HG03159 (cell line): ENCODE measurements around the gene MAP4K2.

Source experiments
- ATAC-seq: cut with Tn5 transposase; IDR thresholded peaks from one replicate; pipeline ENCODE4 v1.9.1; 2021; ENCODE audit warnings: mild to moderate bottlenecking, moderate library complexity; ENCODE audit not compliant: unreplicated experiment

MAP4K2 gene

DNA sequence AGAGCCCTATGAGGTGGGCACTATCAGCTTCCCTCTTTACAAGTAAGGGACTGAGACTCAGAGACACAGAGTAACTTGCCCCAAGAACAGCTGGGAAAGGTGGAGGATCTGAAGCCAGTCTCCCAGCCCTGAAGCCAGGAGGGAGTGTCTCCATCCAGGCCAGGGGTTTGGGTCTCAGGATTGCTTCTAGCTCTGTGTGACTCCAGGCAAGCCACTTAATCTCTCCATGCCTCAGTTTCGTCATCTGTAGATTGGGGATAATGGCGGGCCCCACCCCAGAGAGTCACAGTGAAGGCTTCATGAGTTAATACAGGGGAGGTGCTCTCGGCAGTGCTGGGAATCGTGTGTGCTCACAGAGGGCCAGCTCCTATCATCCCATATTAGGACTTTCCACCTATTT, 10.5 kb downstream of the MAP4K2 start:
- no peak for ATAC-seq

DNA sequence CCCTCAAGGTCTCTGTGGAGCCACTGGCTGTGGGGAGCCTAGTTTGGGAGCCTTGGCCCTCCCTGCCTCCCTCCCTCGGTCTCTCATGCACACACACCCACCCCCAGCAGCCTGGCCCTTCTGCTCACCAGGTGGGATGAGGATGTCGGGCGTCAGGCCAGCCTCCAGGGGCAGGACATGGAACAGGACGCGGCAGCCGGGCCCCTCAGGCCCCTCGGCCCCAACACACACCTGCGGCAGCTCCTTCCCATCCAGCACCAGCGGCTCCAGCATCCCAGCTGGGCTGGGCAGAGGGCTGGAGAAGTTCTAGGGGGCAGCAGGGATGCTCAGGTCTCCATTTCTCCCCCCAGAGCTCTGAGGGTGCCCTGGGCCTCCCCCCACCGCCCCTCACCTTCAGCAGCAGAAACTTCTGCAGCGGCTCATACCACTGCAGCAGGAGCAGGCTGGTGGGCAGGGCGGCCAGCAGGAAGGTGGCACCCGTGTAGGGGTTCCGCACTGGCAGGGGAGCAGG, 11.2 kb downstream of the MAP4K2 start:
- no peak for ATAC-seq

DNA sequence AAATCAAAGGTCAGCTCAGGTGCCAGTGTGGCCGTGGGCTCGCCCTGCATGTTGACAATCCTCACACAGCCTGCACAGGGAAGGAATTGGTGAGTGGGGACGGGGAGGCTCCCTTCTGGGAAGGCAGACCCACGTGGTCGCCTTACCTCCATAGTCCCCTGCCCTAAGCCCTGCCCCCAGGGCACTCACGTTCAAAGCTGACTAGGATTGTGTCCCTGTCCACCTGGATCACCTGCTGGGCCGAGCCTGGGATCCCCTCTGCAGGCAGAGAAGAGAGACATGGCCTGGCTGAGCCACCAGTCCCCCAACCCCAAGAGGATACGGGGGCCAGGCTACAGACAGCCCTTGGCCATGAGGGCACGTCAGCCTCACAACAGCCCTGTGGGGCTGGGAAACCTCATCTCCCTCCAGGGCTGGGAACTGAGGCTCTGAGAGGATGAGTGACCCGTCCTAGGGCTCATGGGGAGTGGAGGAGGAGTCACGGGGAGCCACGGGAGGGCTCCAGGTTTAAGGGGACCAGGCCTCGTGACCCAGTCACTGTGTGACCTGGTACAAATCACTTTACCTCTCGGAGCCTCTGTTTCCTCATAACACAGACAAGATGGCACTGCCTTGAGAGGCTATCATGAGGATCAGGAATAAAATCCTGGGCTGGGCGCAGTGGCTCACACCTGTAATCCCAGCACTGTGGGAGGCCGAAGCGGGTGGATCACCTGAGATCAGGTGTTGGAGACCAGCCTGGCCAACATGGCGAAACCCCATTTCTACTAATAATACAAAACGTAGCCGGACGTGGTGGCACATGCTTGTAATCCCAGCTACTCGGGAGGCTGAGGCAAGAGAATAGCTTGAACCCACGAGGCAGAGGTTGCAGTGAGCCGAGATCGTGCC, 12.6 kb downstream of the MAP4K2 start:
- no peak for ATAC-seq

DNA sequence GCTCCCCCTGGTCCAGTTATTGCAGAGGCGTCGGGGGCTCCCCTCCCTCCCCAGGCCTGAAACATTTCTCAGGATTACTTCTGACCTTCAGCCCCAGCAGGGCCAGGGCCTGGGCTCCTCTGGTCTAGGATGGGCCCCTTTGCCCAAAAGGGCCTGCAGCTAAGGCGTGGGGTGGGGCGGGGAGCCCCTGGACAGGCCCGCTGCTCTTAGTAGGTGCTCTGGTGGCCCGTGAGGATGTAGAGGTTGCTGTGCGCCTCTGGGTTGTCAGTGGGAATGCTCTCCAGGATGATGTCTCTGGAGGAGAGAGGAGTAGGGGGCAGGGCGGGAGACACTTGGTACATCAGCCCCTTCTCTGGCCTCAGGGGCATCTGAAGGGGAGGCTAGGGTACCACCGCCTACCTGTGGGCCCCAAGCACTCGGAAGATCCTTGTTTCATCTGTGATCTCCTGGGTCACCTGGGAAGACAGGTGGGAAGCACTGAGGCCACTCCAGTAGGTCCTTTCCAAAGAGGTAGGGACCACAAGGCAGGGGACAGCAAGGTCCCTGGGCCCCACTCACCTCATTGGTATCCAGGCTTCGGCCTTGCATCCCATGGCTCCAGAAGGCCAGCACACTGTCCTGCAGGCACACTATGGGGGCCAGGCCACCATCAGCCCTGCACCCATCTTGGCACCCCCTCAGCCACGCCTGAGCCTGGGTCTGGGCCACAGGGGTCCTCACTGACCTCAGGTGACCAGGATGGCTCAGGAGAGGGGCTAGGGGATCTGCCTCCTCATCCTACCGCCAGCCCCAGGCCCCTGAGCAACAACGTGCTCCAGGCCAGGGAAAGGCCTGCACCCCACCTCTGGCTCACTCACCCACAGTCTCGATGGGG, 13.4 kb downstream of the MAP4K2 start:
- no peak for ATAC-seq

DNA sequence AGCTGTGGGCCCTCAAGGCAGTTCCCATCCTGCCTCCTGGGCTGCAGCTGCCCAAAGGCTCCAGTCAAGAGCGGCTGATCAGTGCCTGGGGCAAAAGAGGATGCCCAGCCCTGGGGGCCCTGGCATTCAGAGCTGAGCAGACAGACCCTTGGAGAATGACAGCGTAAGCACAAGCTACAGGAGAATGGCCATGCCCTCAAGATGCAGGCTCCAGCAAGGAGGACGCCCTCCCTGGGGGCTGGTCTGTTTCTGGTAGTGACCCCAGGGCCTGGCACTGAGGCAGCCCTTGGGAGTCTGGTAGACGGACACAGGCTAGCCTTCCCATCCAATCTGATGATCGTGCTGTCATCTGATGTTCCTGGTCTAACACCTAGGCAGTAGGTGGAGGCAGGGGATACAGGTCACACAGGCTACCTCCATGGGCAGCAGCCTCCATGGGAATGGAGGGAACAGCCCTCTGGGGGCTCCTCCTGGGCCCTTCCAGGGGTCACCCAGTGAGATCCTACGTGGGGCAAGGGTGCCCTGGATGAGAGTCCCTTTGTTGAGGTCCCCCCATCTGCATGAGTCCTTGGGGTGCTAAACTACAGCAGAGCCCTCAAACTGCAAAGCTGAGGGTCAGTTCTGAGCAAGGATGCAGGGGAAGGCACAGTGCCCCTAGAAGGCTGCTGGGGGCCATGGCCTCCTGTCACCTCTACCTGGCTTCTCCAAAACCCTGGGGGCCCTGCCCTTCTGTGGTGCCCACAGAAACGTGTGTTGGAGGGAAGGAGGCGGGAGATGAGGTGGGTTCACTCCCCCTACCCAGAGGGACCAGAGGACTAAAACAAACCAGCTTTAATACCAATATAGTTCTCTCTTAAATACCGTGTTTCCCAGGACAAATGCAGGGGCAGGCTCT, 14.4 kb downstream of the MAP4K2 start:
- no peak for ATAC-seq

DNA sequence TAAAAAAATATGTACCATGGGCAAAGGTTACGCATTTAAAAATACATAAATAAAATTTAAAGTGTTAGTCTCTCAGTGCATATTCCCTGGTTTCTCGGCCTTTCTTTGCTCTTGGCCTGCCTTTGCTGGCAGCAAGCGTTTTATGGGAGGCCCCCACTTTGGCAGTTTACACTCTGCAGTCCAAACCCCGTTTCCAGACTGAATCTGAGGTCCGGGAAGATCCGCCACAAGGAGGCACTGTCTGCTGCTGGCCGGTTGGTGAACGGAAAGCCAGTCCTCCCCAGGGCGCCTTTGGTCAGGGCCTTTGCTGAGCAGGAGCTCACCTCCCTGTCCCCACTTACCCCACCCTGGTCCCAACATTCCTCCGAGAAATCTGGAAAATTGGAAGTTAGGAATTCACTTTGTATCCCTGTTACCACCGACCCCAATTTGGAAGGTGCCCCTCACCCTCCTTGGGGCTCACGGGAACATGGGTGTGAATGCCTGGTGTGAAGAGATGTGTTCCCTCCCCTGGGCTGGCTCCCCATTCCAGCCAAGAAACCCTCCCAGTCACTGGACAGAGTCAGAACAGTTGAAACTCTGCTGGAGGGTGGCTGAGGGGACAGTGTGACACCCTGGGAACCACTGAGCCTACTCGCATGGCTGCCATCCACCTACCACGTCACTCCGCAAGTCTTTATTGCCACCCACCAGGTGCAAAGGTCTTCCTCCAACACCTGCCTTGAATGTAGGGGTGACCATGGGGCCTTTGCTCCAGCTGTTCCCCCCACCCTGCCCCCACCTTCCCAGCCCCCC, 15.3 kb downstream of the MAP4K2 start:
- no peak for ATAC-seq

DNA sequence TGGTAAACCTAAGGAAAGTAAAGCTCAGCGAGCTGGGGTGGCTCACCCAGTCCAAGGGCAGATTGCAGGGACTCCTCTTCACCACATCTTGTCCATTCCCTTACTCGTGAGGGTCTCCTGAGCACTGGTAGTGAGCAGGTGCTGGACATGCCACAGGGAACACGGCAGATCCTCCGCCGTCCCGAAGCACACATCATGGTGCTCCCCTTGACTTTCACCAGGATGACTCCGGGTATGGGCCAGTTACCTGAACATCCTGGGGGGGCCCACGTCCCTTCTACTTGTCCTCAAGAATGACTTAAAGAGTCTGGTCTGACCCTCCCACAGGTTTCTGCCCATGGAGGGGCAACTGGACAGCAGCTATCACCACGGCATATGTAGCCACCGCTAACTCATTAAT, 16.7 kb downstream of the MAP4K2 start:
- no peak for ATAC-seq

DNA sequence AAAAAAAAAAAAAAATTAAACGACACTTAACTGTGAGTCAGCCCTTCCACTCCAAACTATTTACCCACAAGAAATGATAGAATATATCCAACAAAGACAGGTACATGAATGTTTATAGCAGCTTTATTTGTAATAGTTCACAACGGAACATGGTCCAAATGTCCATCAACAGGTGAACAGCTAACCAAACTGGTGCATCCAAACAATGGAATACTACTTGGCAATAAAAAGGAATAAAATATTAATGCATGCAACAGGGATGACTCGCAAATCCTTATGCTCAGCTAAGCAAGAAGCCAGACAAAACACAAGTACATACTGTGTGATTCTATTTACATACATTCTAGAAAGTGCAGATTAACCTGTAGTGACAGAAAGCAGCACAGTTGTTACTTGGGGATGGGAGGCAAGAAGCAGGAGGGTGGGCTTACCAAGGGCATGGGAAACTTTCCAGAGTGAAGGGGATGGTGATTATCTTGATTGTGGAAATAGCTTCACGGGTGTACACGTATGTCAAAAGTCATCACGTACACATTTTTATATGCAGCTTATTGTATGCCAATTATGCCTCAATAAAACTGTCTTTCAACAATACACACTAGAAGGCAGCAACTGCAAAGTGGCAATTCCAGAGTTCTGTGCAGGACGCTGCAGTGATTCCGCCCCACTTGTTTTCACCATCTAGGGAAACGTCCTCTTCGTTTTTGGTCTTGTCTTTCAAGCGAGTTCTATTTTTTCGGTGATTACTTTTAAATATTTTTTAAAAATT, 18.0 kb downstream of the MAP4K2 start:
- no peak for ATAC-seq

DNA sequence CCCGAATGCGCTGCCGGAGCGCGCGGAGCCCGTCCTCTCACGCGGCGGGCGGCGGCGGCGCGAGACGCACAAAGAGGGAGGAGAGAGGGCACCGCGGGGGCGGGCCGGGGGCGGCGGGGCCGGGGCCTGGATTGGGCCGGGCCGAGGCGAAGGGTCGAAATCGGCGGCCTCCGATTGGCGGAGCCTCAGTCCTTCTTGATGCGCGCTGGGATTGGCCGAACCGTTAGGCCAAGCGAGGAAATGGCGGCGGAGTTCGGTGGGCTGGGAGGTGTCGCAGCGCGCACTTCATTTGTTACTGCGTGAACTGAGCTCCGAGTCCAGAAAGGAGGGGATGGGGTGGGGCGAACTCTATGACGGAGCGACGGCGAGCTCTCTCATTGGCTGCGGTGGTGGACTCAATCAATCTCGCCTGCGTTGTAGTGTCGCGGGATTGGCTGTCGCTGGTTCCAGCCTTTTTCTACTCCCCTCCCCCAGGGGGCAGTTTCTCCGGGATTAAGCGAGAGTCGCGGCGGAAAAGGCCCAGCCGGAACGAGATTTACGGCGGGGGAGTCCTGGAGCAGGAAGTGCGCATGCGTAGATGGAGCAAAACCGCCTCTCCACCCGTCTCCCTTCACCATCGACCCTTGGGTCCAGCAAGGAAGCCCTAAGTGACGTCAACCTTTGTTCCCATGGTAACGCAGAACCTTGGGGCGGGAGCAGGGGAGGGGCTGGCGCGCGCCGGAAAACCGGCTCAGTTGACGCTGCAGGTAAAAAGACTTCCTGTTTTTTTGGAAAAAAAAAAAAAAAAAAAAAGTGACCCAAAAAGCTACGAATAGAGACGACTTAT, 24.3 kb downstream of the MAP4K2 start, which contains the start of gene SF1:
Gene SF1 (minus strand): TSS at position 70 of the 826 bp plus-strand sequence. CDS start 150 bp downstream, outside the sequence.
- peak; percentile 75 for ATAC-seq

DNA sequence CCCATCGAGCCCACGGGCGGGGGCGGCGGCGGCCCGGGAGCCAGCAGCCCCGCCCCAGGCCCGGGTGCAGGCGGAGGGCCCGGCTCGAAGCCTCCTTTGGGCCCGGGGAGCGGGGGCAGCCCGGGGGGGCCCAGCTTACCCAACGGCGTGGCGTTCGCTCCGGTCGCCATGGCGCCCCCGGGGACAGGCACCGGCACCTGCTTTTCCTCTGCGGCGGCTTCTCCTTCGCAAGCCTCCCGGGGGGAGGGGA, 24.9 kb downstream of the MAP4K2 start:
- peak; percentile 6 for ATAC-seq

DNA sequence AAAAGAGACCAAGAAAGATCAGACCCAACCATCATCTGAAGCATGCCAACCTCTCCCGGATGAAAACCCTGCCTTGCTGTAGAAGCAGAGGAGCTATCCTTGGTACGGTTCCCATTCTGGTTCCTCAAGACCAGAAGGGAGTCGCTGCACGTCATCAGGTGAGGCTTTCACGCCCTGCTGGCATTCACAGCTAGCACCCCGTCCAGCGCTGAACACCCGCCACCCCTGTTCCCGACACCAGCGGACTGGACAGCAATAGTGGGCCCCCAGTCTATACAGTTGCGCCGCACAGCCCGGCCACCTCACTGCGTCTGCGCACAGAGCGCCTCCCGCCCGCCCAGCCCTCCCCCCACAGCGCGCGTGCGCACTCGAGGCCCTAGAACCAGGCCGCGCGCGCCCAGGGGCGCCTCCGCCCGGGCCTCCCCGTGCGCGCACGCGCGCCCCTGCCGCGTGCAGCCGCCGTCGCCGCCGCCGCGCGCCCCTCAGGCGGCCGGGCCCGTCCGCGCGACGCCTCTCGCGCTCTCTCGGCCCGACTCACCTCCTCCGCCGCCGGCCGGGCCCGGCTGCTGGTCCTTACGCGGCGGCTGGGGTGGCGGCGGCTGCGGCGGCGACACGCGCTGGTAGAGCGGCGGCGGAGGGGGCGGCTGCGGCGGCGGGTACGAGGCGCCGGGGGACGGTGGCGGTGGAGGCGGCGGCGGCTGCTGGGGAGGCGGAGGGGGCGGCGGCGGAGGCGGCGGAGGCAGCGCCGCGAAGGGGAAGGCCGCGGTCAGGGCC, 25.4 kb downstream of the MAP4K2 start:
- peak; percentile 29 for ATAC-seq

DNA sequence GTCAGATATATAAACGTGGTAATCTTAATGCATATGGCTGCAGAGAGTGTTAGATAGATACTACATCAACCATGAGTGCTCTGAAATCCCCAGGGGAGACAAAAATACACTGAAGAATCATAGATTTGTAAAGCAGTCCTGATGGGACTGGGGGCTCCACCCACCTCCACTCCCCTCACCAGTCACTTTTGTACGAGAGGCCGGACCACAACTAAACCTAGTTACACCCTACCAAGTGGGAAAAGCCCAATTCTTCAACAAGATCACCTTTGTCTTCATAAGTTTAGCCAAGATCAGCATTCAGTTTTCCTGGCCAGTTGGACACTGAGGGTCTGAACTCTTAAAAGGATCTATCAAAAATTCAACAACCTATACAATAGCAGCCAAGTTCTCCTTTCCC, 26.1 kb downstream of the MAP4K2 start:
- ATAC-seq = no peak

DNA sequence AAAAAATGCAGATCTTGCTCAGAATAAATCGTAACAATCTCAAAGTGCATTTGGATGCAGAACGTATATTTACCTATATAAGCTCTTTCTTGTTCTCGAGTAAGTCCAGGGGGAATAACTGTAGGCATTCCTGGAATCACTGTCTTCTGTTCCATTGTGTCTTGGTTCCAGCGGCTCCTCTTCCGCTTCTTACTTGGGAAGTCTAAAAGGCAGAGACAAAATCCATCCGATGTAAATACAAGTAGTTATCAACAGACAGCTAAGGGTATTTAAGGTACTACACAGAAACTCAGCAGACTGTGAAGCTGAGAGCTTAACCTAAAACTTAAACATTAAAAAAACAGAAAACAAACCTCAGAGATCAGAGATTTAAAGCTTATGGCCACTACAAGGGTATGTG, 26.6 kb downstream of the MAP4K2 start:
- no peak for ATAC-seq

DNA sequence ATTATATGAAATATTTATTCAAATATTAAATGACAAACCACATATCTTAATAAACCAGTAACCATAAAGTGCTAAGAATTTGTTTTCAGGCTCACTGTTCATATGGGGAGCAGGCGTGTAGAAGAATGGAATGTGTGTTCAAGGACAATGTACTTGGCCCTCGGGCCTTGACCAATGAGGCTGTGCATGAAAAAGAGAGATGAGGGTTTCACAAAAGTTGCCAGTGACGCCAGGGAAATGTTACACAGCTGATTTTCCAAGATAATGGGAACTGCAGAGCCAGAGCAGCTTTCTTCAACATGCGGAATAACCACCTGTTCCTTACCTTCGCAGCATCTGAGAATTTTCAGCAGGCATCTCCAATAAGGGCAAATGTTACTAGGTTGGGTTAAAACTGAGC, 28.9 kb downstream of the MAP4K2 start:
- no peak for ATAC-seq

DNA sequence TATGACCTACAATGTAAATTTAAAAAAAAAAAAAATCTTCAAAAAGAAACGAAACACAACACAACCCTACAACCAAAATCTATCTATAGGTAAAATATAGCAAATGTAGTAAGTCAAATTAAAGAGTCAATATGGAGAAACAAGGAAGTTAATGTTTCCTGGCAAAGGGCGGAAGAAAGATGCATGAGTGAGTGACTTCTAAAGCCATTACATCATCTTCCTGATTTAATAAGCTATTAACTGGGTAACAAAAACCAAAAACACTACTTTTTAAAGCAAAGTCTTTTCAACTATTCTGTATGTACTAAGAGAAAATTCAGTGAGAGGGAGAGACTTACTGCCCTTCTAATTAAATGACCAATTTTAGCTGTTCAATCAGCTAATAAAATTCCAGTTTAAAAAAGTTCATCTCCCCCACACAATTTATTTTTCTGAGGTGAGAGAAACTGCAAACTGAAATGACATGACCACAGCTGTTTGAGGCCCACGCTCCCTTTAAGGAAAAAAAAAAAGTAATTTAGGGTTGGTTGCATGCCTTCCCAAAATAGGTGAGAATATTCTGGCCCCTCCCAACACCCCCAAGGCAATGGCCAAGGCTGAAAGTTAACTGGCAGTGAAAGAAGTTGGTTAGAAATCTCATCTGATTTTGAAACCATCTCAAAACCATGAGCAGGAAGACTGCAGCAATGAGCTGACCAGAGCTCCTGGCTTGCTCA, 30.6 kb downstream of the MAP4K2 start:
- ATAC-seq = no peak

DNA sequence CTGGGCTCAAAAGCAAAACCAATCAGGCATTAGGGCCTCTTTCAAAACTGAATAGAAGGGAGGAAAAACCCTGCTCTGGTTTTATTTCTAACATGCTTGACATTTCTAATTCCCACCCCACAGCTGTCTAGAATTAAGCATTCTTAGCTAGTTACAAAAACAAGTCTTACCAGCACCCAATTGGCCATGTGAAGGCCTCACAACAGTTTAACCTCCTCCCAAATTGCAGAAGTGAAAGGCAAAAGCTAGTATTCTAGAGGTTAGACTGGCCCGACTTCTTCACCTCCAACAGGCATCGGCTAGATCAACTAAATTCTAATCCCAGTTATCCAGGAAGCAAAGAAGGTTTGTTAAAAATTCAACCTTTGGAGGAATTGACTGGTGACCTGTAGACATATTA, 31.2 kb downstream of the MAP4K2 start:
- ATAC-seq = no peak

DNA sequence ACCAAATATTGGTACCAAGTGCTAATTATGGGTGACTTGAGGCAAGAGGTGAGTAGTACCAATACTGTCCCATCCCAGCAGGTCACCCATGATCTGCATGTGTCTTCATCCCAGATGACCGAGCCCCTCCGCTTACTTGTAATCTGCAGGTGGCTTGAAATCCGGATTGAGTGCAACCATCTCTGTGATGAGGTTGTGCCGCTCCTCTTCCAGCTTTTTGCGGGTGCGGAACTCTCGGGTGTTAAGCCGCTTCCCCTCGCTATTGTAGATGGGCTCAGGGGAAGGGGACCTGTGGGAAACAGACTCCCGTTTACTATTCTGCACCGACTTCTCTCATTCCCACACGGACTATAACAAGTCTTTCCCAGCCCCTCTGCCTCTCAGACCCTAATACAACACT, 32.9 kb downstream of the MAP4K2 start:
- no peak for ATAC-seq
